Measurements from ENCODE around the gene GPR141. TPM values are rescaled to one million over a fixed set of nuclear protein-coding genes. Genes with fewer than 3 reads are reported as not detected.
A peak's percentile ranks its signal among the peaks of the same experiment; 100 is the strongest.

The GPR141 gene
- total RNA-seq, 2 donors from 2014 or later, result 2.0 TPM; not detected in 1

GRCh38 chr7:37719077-37719476, 35.5 kb downstream of the GPR141 start:
- TF ChIP-seq CTCF (IDR thresholded peaks at IDR 0.05), result no peak
- Histone ChIP-seq H3K4me1 (ENCODE audit: control insufficient read depth in 1 of 2, low read depth in 2 of 2) (peaks cover 0 to 11% of the 10 kb centered on the region in 2 donors), H3K27me3 (replicated peaks; ENCODE audit: insufficient read depth) (no peaks in the 10 kb centered on the region), H3K4me3 (no peak overlapping the region), H3K9me3 (no peaks in the 10 kb centered on the region), H3K27ac (no peak overlapping the region), H3K36me3 (no peaks in the 10 kb centered on the region)
- DNase-seq (ENCODE audit: low spot score), result no peak
- ATAC-seq (ENCODE audit: insufficient number of reproducible peaks, low FRiP score, low read depth), result no peak

- Histone ChIP-seq H3K36me3 (no peaks in the 10 kb centered on the region), H3K9me3 (no peaks in the 10 kb centered on the region), H3K4me1 (ENCODE audit: control insufficient read depth in 1 of 2, low read depth in 2 of 2) (peaks cover 13 to 26% of the 10 kb centered on the region in 2 donors), H3K4me3 (no peak overlapping the region), H3K27me3 (replicated peaks; ENCODE audit: insufficient read depth) (no peaks in the 10 kb centered on the region), H3K27ac (no peak overlapping the region)
- no peak for DNase-seq (ENCODE audit: low spot score)
- no peak for ATAC-seq (ENCODE audit: insufficient number of reproducible peaks, low FRiP score, low read depth)
- TF ChIP-seq CTCF (IDR thresholded peaks at IDR 0.05), result no peak
Observed at GRCh38 chr7:37724732-37725131, 41.2 kb downstream of the GPR141 start.

GRCh38 chr7:37726016-37726415, 42.5 kb downstream of the GPR141 start:
- no peak for ATAC-seq (ENCODE audit: insufficient number of reproducible peaks, low FRiP score, low read depth)
- H3K4me1 ChIP-seq (ENCODE audit: control insufficient read depth in 1 of 2, low read depth in 2 of 2), result peaks cover 26 to 39% of the 10 kb centered on the region in 2 donors
- no peak for TF ChIP-seq CTCF (IDR thresholded peaks at IDR 0.05)
- DNase-seq (ENCODE audit: low spot score), result no peak
- no peaks in the 10 kb centered on the region for H3K36me3 ChIP-seq
- H3K27ac ChIP-seq, result no peak overlapping the region
- H3K4me3 ChIP-seq, result no peak overlapping the region
- H3K27me3 ChIP-seq (replicated peaks; ENCODE audit: insufficient read depth), result no peaks in the 10 kb centered on the region
- no peaks in the 10 kb centered on the region for H3K9me3 ChIP-seq

GRCh38 chr7:37728747-37729146, 45.2 kb downstream of the GPR141 start:
- Histone ChIP-seq H3K9me3 (no peaks in the 10 kb centered on the region), H3K4me1 (ENCODE audit: control insufficient read depth in 1 of 2, low read depth in 2 of 2) (peaks cover 29 to 31% of the 10 kb centered on the region in 2 donors), H3K36me3 (no peaks in the 10 kb centered on the region), H3K27ac (peak overlapping the region; percentile 61 to 70), H3K27me3 (replicated peaks; ENCODE audit: insufficient read depth) (no peaks in the 10 kb centered on the region), H3K4me3 (no peak overlapping the region)
- TF ChIP-seq CTCF (IDR thresholded peaks at IDR 0.05), result no peak
- DNase-seq (ENCODE audit: low spot score) (no peak), ATAC-seq (ENCODE audit: insufficient number of reproducible peaks, low FRiP score, low read depth) (peak; percentile 1)

GRCh38 chr7:37729181-37729580, 45.6 kb downstream of the GPR141 start:
- ATAC-seq (ENCODE audit: insufficient number of reproducible peaks, low FRiP score, low read depth), result peak; percentile 46
- H3K4me1 ChIP-seq (ENCODE audit: control insufficient read depth in 1 of 2, low read depth in 2 of 2), result peaks cover 29 to 31% of the 10 kb centered on the region in 2 donors
- no peaks in the 10 kb centered on the region for H3K27me3 ChIP-seq (replicated peaks; ENCODE audit: insufficient read depth)
- peak overlapping the region; percentile 61 to 70 for H3K27ac ChIP-seq
- no peak for TF ChIP-seq CTCF (IDR thresholded peaks at IDR 0.05)
- DNase-seq (ENCODE audit: low spot score), result no peak
- no peaks in the 10 kb centered on the region for H3K9me3 ChIP-seq
- H3K4me3 ChIP-seq, result no peak overlapping the region
- no peaks in the 10 kb centered on the region for H3K36me3 ChIP-seq

Measured in thoracic aorta (tissue), 2 donors.